Heart right ventricle (tissue), 16 donors: Measurements from ENCODE around the gene STK39. TPM values are rescaled to one million over a fixed set of nuclear protein-coding genes. Genes with fewer than 3 reads are reported as not detected.

ENCODE experiments used
- ATAC-seq, 8 donors: fragments of 200-7000 bp; cut with Tn5 transposase; one replicate each; pipeline ENCODE4 v1.9.1; 2020; ENCODE audit warnings: mild to moderate bottlenecking in 8 of 8, moderate library complexity in 8 of 8, moderate number of reproducible peaks in 1 of 8
- DNase-seq, 2 donors: peaks; one replicate each; pipeline ENCODE4 v3.0.0-alpha.2; 2020
- H3K27ac ChIP-seq, 10 donors: fragments of 200-600 bp; sonication (generic) in 2 of 10; one replicate each; pipeline versions ENCODE4 v1.5.0 to v1.8.0; 2020 to 2022; ENCODE audit warnings: mild to moderate bottlenecking in 3 of 10
- H3K27me3 ChIP-seq, 7 donors: fragments of 200-600 bp; one replicate each; pipeline ENCODE4 v1.8.0; 2021 to 2022; ENCODE audit warnings: mild to moderate bottlenecking in 2 of 7
- H3K36me3 ChIP-seq, 9 donors: fragments of 200-600 bp; sonication (generic) in 1 of 9; one replicate each; pipeline versions ENCODE4 v1.5.0 to v1.8.0; 2020 to 2022; ENCODE audit warnings: mild to moderate bottlenecking in 2 of 9
- H3K4me1 ChIP-seq, 9 donors: fragments of 200-600 bp; sonication (generic) in 1 of 9; one replicate each; pipeline versions ENCODE4 v1.5.0 to v1.8.0; 2020 to 2022; ENCODE audit warnings: mild to moderate bottlenecking in 4 of 9
- H3K4me3 ChIP-seq, 10 donors: fragments of 200-600 bp; sonication (generic) in 2 of 10; one replicate each; pipeline versions ENCODE4 v1.5.0 to v1.8.0; 2020 to 2022; ENCODE audit warnings: mild to moderate bottlenecking in 7 of 10, moderate library complexity in 2 of 10
- H3K9me3 ChIP-seq, 11 donors: fragments of 200-600 bp in 10 of 11; sonication (generic) in 2 of 11; one replicate each; pipeline versions ENCODE4 v1.5.0 to v1.8.0; 2013 to 2022; ENCODE audit warnings: mild to moderate bottlenecking in 2 of 11, control low read depth in 1 of 11, moderate library complexity in 1 of 11
- CTCF ChIP-seq, 9 donors: fragments of 200-600 bp; sonication (generic) in 2 of 9; IDR thresholded peaks; one replicate each; pipeline versions ENCODE4 v1.5.0 to v1.8.0; 2021 to 2022; ENCODE audit warnings: antibody characterized with exemption in 9 of 9, mild to moderate bottlenecking in 5 of 9, moderate library complexity in 1 of 9
- WGBS, 2 donors: extraction: QIAGEN DNeasy Blood & Tissue Kit; methylation state at CpG; one replicate each; pipeline ENCODE4 v1.1.7; 2013; ENCODE audit warnings: inconsistent platforms in 1 of 2; 5-methylcytosine and 5-hydroxymethylcytosine counted together
- intact Hi-C, 10 donors: fragments of 100-400 bp; cut with DNase I; formaldehyde crosslinking; loops; one replicate each; pipeline versions ENCODE4 v1.11.1 to v1.14.2; 2022
- polyA plus RNA-seq, 2 donors: library from polyadenylated mRNA; stranded (reverse); fragments of 200-250 nt; gene quantifications; one replicate each; pipeline ENCODE4 v1.2.3, GENCODE V29; 2013
- total RNA-seq, 10 donors: library from RNA; stranded (reverse); fragmentation: NEBNext Ultra II Directional in 3 of 10; extraction: Animal tissue kit (Norgen Biotek cat#: 25700) in 3 of 10; gene quantifications; one replicate each; pipeline versions ENCODE4 v1.2.1 to v1.2.4, GENCODE V29; 2021 to 2023
- donor health status: Arrhythmogenic right ventricular cardiomyopathy.
- donor health status: ischemic (EF 13 %, LVEDD 7.1; RV severe dilation, severe dysfunction).
- donor health status: healthy with polysubstance abuse.
- donor health status: DM: no; HTN: yes; CAD: no.
- donor health status: DM: no; HTN: no; CAD: no.
- donor health status: ischemic (EF 25% LVEDD 6.9; RV normal size, moderate dysfunction).
- donor health status: ischemic (EF 25% LVEDD 5.7; RV mildly dilated, moderate dysfunction).
- donor health status: healthy.
- donor health status: DM: yes; HTN: yes; CAD: no.
- donor health status: Ischemic cardiomyopathy.
- donor health status: ischemic (EF 35%, LVEDD 5.7; RV mildly dilated, moderate dysfunction).
- donor health status: nonischemic (EF 11% LVEDD 7.7; RV severe dilation, severe dysfunction).
- donor health status: DM: yes; HTN: yes; CAD: no.
- donor health status: PGD.
- donor health status: ischemic (EF 29% LVEDD 5.4; RV normal size, mild dysfunction).
- donor health status: nonischemic (EF 23%, LVEDD 6.1; RV moderate dilation, normal function).

STK39 gene
- total and polyA plus RNA-seq, 12 donors = 15.2 to 35.5 (median 19.6) TPM

- whole genome bisulfite sequencing, 2 donors = 94% methylated on average over 9 of the region's 9 CpGs
- DNase-seq (no peak), ATAC-seq (no peak)
- Histone ChIP-seq H3K36me3 (peaks cover 0 to 23% (median 0%) of the 10 kb centered on the region in 9 donors), H3K9me3 (no peaks in the 10 kb centered on the region), H3K4me3 (no peak overlapping the region), H3K27ac (no peak overlapping the region), H3K4me1 (peaks cover 0 to 6% (median 0%) of the 10 kb centered on the region in 9 donors), H3K27me3 (no peaks in the 10 kb centered on the region)
- no peak for TF ChIP-seq CTCF (IDR thresholded peaks at IDR 0.05)
- intact Hi-C loops = loop anchor here in 5 of 10 donors (2.0 to 10.0 kb wide), 2 partner anchors 151 to 155 kb away; no protein-coding TSS in a partner anchor
Measured at GRCh38 chr2:167963899-167964649, 283.3 kb downstream of the STK39 start.

DNA sequence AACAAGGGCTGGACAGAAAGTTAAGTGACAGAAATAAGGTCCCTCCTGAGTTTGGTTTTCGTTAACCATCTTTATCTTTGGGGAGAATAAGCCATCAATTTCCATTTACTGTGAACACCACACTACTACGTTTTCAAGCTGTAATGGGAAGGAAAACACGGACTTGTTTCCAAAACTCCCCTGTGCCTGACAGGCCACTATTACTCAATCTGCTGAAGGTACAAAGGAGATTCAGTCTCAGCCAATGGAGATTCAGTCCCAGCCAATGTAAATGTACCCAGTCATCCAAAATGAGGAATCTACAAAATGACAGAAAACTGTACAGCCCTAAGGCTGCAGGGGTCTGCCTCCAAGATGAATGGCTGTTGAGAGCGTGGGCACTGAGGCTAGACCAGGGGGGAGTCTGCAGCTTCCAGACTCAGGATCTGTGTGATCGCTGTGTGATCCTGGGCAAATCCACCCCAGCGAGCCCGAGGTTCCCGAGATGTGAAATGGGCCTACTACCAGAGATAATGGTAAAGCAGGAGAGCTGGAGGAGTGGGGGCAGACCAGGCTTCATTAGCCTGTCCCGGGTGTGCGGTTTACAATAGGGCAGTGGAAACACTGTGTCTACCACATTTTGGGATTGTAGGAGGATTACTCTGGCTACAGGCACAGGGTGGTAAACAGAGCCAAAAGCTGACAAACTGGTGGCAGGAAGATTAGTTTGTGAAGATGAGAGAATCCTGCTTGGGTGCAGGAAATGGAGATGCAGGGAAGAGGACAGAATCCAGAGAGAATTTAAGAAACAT lies 284.8 kb downstream of the STK39 start:
- Histone ChIP-seq H3K4me3 (no peak overlapping the region), H3K9me3 (no peaks in the 10 kb centered on the region), H3K36me3 (peaks cover 0 to 26% (median 0%) of the 10 kb centered on the region in 9 donors), H3K27me3 (no peaks in the 10 kb centered on the region), H3K4me1 (peaks cover 0 to 6% (median 0%) of the 10 kb centered on the region in 9 donors), H3K27ac (no peak overlapping the region)
- TF ChIP-seq CTCF (IDR thresholded peaks at IDR 0.05) = no peak
- intact Hi-C loops = loop anchor here in 4 of 10 donors (10.0 kb wide), 1 partner anchor 152 kb away; no protein-coding TSS in a partner anchor
- ATAC-seq = no peak
- DNase-seq = no peak
- 87 to 88% methylated on average over 10 of the region's 10 CpGs for WGBS, 2 donors

DNA sequence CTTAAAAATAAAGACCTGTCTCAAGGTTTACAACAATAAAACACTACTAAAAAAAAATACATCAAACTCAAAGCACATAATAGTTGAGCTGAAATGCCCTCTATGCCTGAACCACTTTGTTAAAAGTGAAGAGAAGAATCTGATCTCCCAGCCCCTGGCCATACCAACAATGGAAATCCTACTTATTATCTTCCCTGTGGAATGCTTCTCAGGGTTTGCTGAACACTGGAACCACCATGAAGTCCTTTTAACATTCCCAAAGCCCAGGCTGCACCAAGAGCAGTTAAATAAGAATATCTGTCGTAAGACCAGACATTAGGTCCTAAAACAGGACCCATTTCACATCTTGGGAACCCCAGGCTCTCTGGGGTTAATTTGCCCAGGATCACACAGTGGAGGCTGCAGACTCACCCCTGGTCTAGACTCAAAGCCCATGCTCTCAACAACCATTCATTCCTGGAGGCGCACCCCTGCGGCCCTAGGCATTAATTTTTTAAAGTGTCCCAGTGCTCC lies 285.8 kb downstream of the STK39 start:
- 95% methylated on average over 3 of the region's 3 CpGs for WGBS, 2 donors
- no peaks in the 10 kb centered on the region for H3K27me3 ChIP-seq
- no peaks in the 10 kb centered on the region for H3K9me3 ChIP-seq
- H3K4me3 ChIP-seq = no peak overlapping the region
- H3K36me3 ChIP-seq = peaks cover 0 to 30% (median 0%) of the 10 kb centered on the region in 9 donors
- no peak for TF ChIP-seq CTCF (IDR thresholded peaks at IDR 0.05)
- no peak for ATAC-seq
- no peak for DNase-seq
- peaks cover 0 to 6% (median 0%) of the 10 kb centered on the region in 9 donors for H3K4me1 ChIP-seq
- H3K27ac ChIP-seq = no peak overlapping the region
- intact Hi-C loops = loop anchor here in 4 of 10 donors (10.0 kb wide), 1 partner anchor 153 kb away; no protein-coding TSS in a partner anchor

DNA sequence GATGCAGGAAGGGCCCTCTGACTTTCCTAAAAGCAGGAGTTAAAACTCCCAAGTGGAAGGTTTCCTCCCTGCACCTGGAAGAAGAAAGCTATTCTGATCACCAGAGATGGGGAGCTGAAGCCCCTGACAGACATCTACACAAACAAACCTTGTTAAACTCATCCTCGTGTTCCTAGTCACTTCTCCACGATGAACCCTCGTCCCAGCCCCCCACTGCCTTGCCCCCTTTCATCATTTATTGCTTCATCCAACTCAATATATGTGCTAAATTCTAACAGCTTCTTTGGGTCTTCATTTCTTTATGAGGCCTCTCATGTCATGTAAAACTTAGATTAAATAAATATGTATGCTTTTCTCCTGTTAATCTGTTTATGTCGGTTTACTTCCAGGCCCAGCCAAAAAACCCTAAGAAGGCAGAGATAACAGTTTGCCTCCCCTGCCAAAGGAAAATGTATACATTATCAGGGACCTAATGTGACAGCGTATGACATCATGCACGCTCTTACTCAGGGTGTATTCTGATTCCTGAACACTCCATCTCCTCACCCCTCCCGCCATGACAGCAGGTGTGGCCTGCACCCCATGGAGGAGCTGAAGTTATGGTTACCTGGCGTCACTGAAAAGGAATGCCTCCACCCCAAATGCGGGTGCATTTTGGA lies 287.2 kb downstream of the STK39 start:
- intact Hi-C loops = loop anchor here in 4 of 10 donors (10.0 kb wide), 1 partner anchor 155 kb away; no protein-coding TSS in a partner anchor
- Histone ChIP-seq H3K9me3 (no peaks in the 10 kb centered on the region), H3K4me3 (no peak overlapping the region), H3K36me3 (peaks cover 0 to 30% (median 0%) of the 10 kb centered on the region in 9 donors), H3K4me1 (peaks cover 0 to 3% (median 0%) of the 10 kb centered on the region in 9 donors), H3K27me3 (no peaks in the 10 kb centered on the region), H3K27ac (no peak overlapping the region)
- DNase-seq (no peak), ATAC-seq (no peak)
- WGBS, 2 donors = 73 to 81% methylated on average over 9 of the region's 9 CpGs
- TF ChIP-seq CTCF (IDR thresholded peaks at IDR 0.05) = no peak
